Measurements from ENCODE around the gene LINGO1.
A peak's percentile ranks its signal among the peaks of the same experiment; 100 is the strongest.

LINGO1 gene

GRCh38 chr15:77568014-77568972 is 64.4 kb downstream of the LINGO1 start:
- H3K36me3 ChIP-seq: no peaks in the 10 kb centered on the region
- H3K27me3 ChIP-seq (ENCODE audit: insufficient read depth, low read depth, severe bottlenecking): no peaks in the 10 kb centered on the region
- H3K4me3 ChIP-seq (ENCODE audit: low read depth, low read length): no peak overlapping the region
- H3K9me3 ChIP-seq (ENCODE audit: severe bottlenecking): no peaks in the 10 kb centered on the region
- no peak overlapping the region for H3K27ac ChIP-seq
- 0 out of 2 replicates have a peak, but pooled peaks have one; percentile 8 for TF ChIP-seq CTCF (IDR thresholded peaks at IDR 0.05; ENCODE audit: low read depth, low read length)
- no peak for DNase-seq

- TF ChIP-seq CTCF (IDR thresholded peaks at IDR 0.05; ENCODE audit: low read depth, low read length): no peak
- Histone ChIP-seq H3K27me3 (ENCODE audit: insufficient read depth, low read depth, severe bottlenecking) (no peaks in the 10 kb centered on the region), H3K27ac (no peak overlapping the region)
Measured at GRCh38 chr15:77567202-77567601, 65.5 kb downstream of the LINGO1 start.

GRCh38 chr15:77566092-77566491 is 66.6 kb downstream of the LINGO1 start:
- H3K27me3 ChIP-seq (ENCODE audit: insufficient read depth, low read depth, severe bottlenecking): no peaks in the 10 kb centered on the region
- no peaks in the 10 kb centered on the region for H3K36me3 ChIP-seq
- no peak for TF ChIP-seq CTCF (IDR thresholded peaks at IDR 0.05; ENCODE audit: low read depth, low read length)
- H3K27ac ChIP-seq: no peak overlapping the region
- H3K9me3 ChIP-seq (ENCODE audit: severe bottlenecking): no peaks in the 10 kb centered on the region
- H3K4me3 ChIP-seq (ENCODE audit: low read depth, low read length): no peak overlapping the region
- DNase-seq: peak; percentile 48

More at GRCh38 chr15:77567202-77567601, 65.5 kb downstream of the LINGO1 start:
- DNase-seq: no peak
- no peaks in the 10 kb centered on the region for H3K36me3 ChIP-seq
- H3K9me3 ChIP-seq (ENCODE audit: severe bottlenecking): no peaks in the 10 kb centered on the region
- no peak overlapping the region for H3K4me3 ChIP-seq (ENCODE audit: low read depth, low read length)

- H3K9me3 ChIP-seq (ENCODE audit: severe bottlenecking): no peaks in the 10 kb centered on the region
- no peaks in the 10 kb centered on the region for H3K36me3 ChIP-seq
- no peaks in the 10 kb centered on the region for H3K27me3 ChIP-seq (ENCODE audit: insufficient read depth, low read depth, severe bottlenecking)
- no peak for DNase-seq
- no peak for TF ChIP-seq CTCF (IDR thresholded peaks at IDR 0.05; ENCODE audit: low read depth, low read length)
- H3K4me3 ChIP-seq (ENCODE audit: low read depth, low read length): no peak overlapping the region
- H3K27ac ChIP-seq: no peak overlapping the region
Measured at GRCh38 chr15:77565378-77565915, 67.3 kb downstream of the LINGO1 start.

- Histone ChIP-seq H3K9me3 (ENCODE audit: severe bottlenecking) (no peaks in the 10 kb centered on the region), H3K4me3 (ENCODE audit: low read depth, low read length) (no peak overlapping the region), H3K27ac (no peak overlapping the region), H3K36me3 (no peaks in the 10 kb centered on the region), H3K27me3 (ENCODE audit: insufficient read depth, low read depth, severe bottlenecking) (no peaks in the 10 kb centered on the region)
- TF ChIP-seq CTCF (IDR thresholded peaks at IDR 0.05; ENCODE audit: low read depth, low read length): no peak
- no peak for DNase-seq
Measured at GRCh38 chr15:77564938-77565337, 67.8 kb downstream of the LINGO1 start.
